Measurements from ENCODE around the gene PRSS48.

GRCh38 chr4:151250706-151251105 lies 26.3 kb upstream of the PRSS48 start:
- TF ChIP-seq CTCF (IDR thresholded peaks at IDR 0.05 in 8 of 11, conservative IDR thresholded peaks at IDR 0.05 in 3 of 11) (no peak), POLR2A (IDR thresholded peaks at IDR 0.05) (no peak)

All from spleen (tissue), 7 donors.